ENCODE data around the gene PTPRG. TPM values are rescaled to one million over a fixed set of nuclear protein-coding genes. Genes with fewer than 3 reads are reported as not detected.

The PTPRG gene
- total and polyA plus RNA-seq, 2 experiments from 2014 or later = 24.4 to 131 TPM

DNA sequence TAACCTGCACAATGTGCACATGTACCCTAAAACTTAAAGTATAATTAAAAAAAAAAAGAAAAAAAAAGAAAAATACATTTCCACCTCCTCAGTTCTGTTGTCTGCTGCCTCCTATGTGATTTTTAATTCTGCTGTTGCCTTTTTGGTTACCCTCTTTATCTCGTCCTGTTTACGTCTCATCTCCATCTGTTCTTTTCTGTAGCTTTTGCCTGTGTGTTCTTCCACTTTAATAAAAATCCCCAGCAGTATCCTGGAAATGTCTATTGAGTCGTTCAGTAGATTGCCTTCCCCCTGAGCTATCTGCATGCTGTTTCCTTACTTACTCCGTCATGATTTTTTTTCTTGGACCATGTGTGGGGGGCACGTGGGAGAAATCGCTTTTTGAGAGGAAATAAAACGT, 509.5 kb downstream of the PTPRG start:
- H3K4me1 Mint-ChIP-seq = peaks cover 29% of the 10 kb centered on the region
- H3K4me3 Mint-ChIP-seq = no peak overlapping the region
- no peak for ATAC-seq
- peaks cover 1% of the 10 kb centered on the region for H3K27me3 Mint-ChIP-seq (ENCODE audit: insufficient read depth, low read depth, poor library complexity)
- TF ChIP-seq, protein P1, sequence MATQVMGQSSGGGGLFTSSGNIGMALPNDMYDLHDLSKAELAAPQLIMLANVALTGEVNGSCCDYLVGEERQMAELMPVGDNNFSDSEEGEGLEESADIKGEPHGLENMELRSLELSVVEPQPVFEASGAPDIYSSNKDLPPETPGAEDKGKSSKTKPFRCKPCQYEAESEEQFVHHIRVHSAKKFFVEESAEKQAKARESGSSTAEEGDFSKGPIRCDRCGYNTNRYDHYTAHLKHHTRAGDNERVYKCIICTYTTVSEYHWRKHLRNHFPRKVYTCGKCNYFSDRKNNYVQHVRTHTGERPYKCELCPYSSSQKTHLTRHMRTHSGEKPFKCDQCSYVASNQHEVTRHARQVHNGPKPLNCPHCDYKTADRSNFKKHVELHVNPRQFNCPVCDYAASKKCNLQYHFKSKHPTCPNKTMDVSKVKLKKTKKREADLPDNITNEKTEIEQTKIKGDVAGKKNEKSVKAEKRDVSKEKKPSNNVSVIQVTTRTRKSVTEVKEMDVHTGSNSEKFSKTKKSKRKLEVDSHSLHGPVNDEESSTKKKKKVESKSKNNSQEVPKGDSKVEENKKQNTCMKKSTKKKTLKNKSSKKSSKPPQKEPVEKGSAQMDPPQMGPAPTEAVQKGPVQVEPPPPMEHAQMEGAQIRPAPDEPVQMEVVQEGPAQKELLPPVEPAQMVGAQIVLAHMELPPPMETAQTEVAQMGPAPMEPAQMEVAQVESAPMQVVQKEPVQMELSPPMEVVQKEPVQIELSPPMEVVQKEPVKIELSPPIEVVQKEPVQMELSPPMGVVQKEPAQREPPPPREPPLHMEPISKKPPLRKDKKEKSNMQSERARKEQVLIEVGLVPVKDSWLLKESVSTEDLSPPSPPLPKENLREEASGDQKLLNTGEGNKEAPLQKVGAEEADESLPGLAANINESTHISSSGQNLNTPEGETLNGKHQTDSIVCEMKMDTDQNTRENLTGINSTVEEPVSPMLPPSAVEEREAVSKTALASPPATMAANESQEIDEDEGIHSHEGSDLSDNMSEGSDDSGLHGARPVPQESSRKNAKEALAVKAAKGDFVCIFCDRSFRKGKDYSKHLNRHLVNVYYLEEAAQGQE (IDR thresholded peaks at IDR 0.05; ENCODE audit: unreplicated experiment) = no peak
- TF ChIP-seq, protein P2, sequence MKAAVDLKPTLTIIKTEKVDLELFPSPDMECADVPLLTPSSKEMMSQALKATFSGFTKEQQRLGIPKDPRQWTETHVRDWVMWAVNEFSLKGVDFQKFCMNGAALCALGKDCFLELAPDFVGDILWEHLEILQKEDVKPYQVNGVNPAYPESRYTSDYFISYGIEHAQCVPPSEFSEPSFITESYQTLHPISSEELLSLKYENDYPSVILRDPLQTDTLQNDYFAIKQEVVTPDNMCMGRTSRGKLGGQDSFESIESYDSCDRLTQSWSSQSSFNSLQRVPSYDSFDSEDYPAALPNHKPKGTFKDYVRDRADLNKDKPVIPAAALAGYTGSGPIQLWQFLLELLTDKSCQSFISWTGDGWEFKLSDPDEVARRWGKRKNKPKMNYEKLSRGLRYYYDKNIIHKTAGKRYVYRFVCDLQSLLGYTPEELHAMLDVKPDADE (IDR thresholded peaks at IDR 0.05) = no peak
- TF ChIP-seq, protein P3, sequence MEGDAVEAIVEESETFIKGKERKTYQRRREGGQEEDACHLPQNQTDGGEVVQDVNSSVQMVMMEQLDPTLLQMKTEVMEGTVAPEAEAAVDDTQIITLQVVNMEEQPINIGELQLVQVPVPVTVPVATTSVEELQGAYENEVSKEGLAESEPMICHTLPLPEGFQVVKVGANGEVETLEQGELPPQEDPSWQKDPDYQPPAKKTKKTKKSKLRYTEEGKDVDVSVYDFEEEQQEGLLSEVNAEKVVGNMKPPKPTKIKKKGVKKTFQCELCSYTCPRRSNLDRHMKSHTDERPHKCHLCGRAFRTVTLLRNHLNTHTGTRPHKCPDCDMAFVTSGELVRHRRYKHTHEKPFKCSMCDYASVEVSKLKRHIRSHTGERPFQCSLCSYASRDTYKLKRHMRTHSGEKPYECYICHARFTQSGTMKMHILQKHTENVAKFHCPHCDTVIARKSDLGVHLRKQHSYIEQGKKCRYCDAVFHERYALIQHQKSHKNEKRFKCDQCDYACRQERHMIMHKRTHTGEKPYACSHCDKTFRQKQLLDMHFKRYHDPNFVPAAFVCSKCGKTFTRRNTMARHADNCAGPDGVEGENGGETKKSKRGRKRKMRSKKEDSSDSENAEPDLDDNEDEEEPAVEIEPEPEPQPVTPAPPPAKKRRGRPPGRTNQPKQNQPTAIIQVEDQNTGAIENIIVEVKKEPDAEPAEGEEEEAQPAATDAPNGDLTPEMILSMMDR (conservative IDR thresholded peaks at IDR 0.05; ENCODE audit: low read depth in 2 of 2) = no peak
- no peak for TF ChIP-seq POLR2AphosphoS5 (IDR thresholded peaks at IDR 0.05; ENCODE audit: low read depth)
- TF ChIP-seq EZH2phosphoT487 (IDR thresholded peaks at IDR 0.05; ENCODE audit: unreplicated experiment) = no peak
- TF ChIP-seq NANOG (IDR thresholded peaks at IDR 0.05; ENCODE audit: borderline replicate concordance) = no peak
- TF ChIP-seq CREB1 (CRISPR knock-in tag; IDR thresholded peaks at IDR 0.05; ENCODE audit: low read depth) = no peak
- no peak for TF ChIP-seq ZNF114 (CRISPR knock-in tag; IDR thresholded peaks at IDR 0.05)
- TF ChIP-seq EZH2 (IDR thresholded peaks at IDR 0.05; ENCODE audit: low read depth, unreplicated experiment) = no peak
- no peak for TF ChIP-seq JUNB (IDR thresholded peaks at IDR 0.05; ENCODE audit: unreplicated experiment)
- no peak for TF ChIP-seq STAT1 (IDR thresholded peaks at IDR 0.05; ENCODE audit: unreplicated experiment)
- Histone ChIP-seq H3K9me2 (ENCODE audit: insufficient read depth) (no peaks in the 10 kb centered on the region), H3K4me2 (no peak overlapping the region), H3K27me3 (ENCODE audit: insufficient read depth) (no peaks in the 10 kb centered on the region), H3K36me3 (ENCODE audit: insufficient read depth) (no peaks in the 10 kb centered on the region), H3K27ac (ENCODE audit: low read depth) (peak overlapping the region; percentile 34; the same call in 1 of the 2 replicates), H3K4me1 (ENCODE audit: insufficient read depth) (peaks cover 12% of the 10 kb centered on the region), H2AFZ (no peak overlapping the region), H3K79me2 (replicated peaks; ENCODE audit: insufficient read depth) (peaks cover 8% of the 10 kb centered on the region; the same call in 1 of the 2 replicates), H3F3A (replicated peaks; ENCODE audit: low read depth) (no peaks in the 10 kb centered on the region), H3K4me3 (no peak overlapping the region), H4K20me1 (replicated peaks; ENCODE audit: insufficient read depth) (no peaks in the 10 kb centered on the region; the same call in 1 of the 2 replicates)
- peaks cover 12% of the 10 kb centered on the region for H3K36me3 Mint-ChIP-seq (ENCODE audit: low read depth)
- peaks cover 8% of the 10 kb centered on the region; the same call in 2 of the 3 replicates for H3K9me3 Mint-ChIP-seq
- no peak overlapping the region for H3K27ac Mint-ChIP-seq
- no peak for DNase-seq (ENCODE audit: low spot score)

Data from GM23338 (cell line).